HCT116 (cell line): ENCODE results near the gene FA2H. TPM values are rescaled to one million over a fixed set of nuclear protein-coding genes. Genes with fewer than 3 reads are reported as not detected.

ENCODE experiments used
- ATAC-seq: fragments of 200-7000 bp; cut with Tn5 transposase; 2 replicates; pipeline ENCODE4 v1.9.1; 2020; ENCODE audit warnings: mild to moderate bottlenecking, moderate library complexity
- BruUV-seq: library from RNA; stranded (reverse); fragments of 400-500 nt; replicated peaks from 2 replicates; lab custom pipeline; 2021; lab: Mats Ljungman, UMichigan
- CTCF ChIA-PET: fragments of 300-600 bp; sonication (Branson Sonifier 250); formaldehyde crosslinking; loops from one replicate; lab custom pipeline; 2021; ENCODE audit warnings: antibody characterized with exemption; lab: Charles Lee
- POLR2A ChIA-PET: fragments of 300-600, 350-600 bp; sonication (Branson Sonifier 250); formaldehyde crosslinking; loops from one replicate; lab custom pipeline; 2021; ENCODE audit warnings: antibody characterized with exemption; lab: Charles Lee
- RAD21 ChIA-PET, 2 experiments: fragments of 300-600 bp; sonication (Branson Sonifier 250); formaldehyde crosslinking; loops; one replicate each; lab custom pipeline; 2023; ENCODE audit warnings: low total read pairs in 2 of 2; ENCODE audit not compliant: uncharacterized antibody in 2 of 2, unreplicated experiment in 2 of 2, low non-redundant PET in 1 of 2; lab: Charles Lee
- DNase-seq: peaks from one replicate; pipeline ENCODE4 v3.0.0-alpha.2; 2010; ENCODE audit warnings: low read depth, low spot score
- H2AFZ ChIP-seq: fragments of 200-600 bp; shearing (Covaris generic), sonication (generic); 2 replicates; pipeline ENCODE4 v1.6.1; 2017; ENCODE audit warnings: low read depth, mixed run types, mixed read lengths, antibody characterized with exemption, low read length; ENCODE audit not compliant: poor library complexity, severe bottlenecking
- H3K27ac ChIP-seq: 2 replicates; pipeline ENCODE4 v1.5.1; 2012; ENCODE audit warnings: low read depth, low read length
- H3K27me3 ChIP-seq: fragments of 200-600 bp; sonication (generic); 2 replicates; pipeline ENCODE4 v1.6.1; 2016; ENCODE audit warnings: mixed run types, low read length, mixed read lengths; ENCODE audit not compliant: insufficient read depth
- H3K36me3 ChIP-seq, 2 experiments: fragments of 200-500 bp in 1 of 2; fragments of 200-600 bp in 1 of 2; sonication (Bioruptor generic) in 1 of 2; sonication (generic) in 1 of 2; 2 replicates each; pipeline versions ENCODE4 v1.5.1 to v1.6.1; 2014 to 2016; ENCODE audit warnings: low read length in 2 of 2, inconsistent platforms in 1 of 2, mixed read lengths in 1 of 2, mixed run types in 1 of 2; ENCODE audit not compliant: insufficient read depth in 2 of 2, control insufficient read depth in 1 of 2
- H3K4me1 ChIP-seq, 2 experiments: fragments of 200-600 bp in 1 of 2; sonication (generic) in 1 of 2; 2 replicates each; pipeline versions ENCODE4 v1.5.1 to v1.6.1; 2012 to 2017; ENCODE audit warnings: low read length in 2 of 2, inconsistent platforms in 1 of 2, mild to moderate bottlenecking in 1 of 2, mixed read lengths in 1 of 2, mixed run types in 1 of 2, moderate library complexity in 1 of 2; ENCODE audit not compliant: insufficient read depth in 2 of 2, control insufficient read depth in 1 of 2
- H3K4me2 ChIP-seq: fragments of 200-600 bp; sonication (generic); 2 replicates; pipeline ENCODE4 v1.6.1; 2017; ENCODE audit warnings: mixed run types, low read length, mixed read lengths
- H3K4me3 ChIP-seq, 2 experiments: fragments of 200-600 bp in 1 of 2; sonication (generic) in 1 of 2; replicated peaks in 1 of 2; 2 replicates each; pipeline ENCODE4 v1.5.1; 2011 to 2016; ENCODE audit warnings: low read length in 2 of 2, control low read depth in 1 of 2, low read depth in 1 of 2, mild to moderate bottlenecking in 1 of 2, mixed read lengths in 1 of 2, mixed run types in 1 of 2
- H3K79me2 ChIP-seq: fragments of 200-600 bp; sonication (generic); 2 replicates; pipeline ENCODE4 v1.6.1; 2017; ENCODE audit warnings: mild to moderate bottlenecking, mixed run types, low read length, moderate library complexity, mixed read lengths; ENCODE audit not compliant: insufficient read depth
- H3K9ac ChIP-seq: fragments of 200-600 bp; sonication (generic); 2 replicates; pipeline ENCODE4 v1.6.1; 2016; ENCODE audit warnings: low read length, mixed read lengths
- H3K9me2 ChIP-seq: fragments of 200-600 bp; sonication (generic), shearing (Covaris generic); 2 replicates; pipeline ENCODE4 v1.6.1; 2017; ENCODE audit warnings: mixed run types, mild to moderate bottlenecking, moderate library complexity; ENCODE audit not compliant: insufficient read depth
- H3K9me3 ChIP-seq, 2 experiments: fragments of 200-500 bp in 1 of 2; fragments of 200-600 bp in 1 of 2; sonication (Bioruptor generic) in 1 of 2; sonication (generic) in 1 of 2; 2 replicates each; pipeline ENCODE4 v1.6.1; 2014 to 2017; ENCODE audit warnings: low read length in 2 of 2, mixed read lengths in 2 of 2, inconsistent platforms in 1 of 2, low read depth in 1 of 2, mild to moderate bottlenecking in 1 of 2, mixed run types in 1 of 2, moderate library complexity in 1 of 2; ENCODE audit not compliant: control insufficient read depth in 1 of 2, insufficient read depth in 1 of 2
- H4K20me1 ChIP-seq: fragments of 200-600 bp; sonication (generic), shearing (Covaris generic); 2 replicates; pipeline ENCODE4 v1.6.1; 2017; ENCODE audit warnings: mixed run types, mild to moderate bottlenecking, moderate library complexity; ENCODE audit not compliant: insufficient read depth
- ATF3 ChIP-seq: IDR thresholded peaks from 2 replicates; pipeline ENCODE4 v1.6.1; 2012
- CEBPB ChIP-seq: IDR thresholded peaks from 2 replicates; pipeline ENCODE4 v1.6.1; 2012; ENCODE audit warnings: low read depth
- CTCF ChIP-seq, 3 experiments: fragments of 200-600 bp in 1 of 3; sonication (generic) in 1 of 3; IDR thresholded peaks in 2 of 3; conservative IDR thresholded peaks in 1 of 3; 2 replicates each; pipeline ENCODE4 v1.5.1; 2012 to 2017; ENCODE audit warnings: low read depth in 2 of 3, low read length in 2 of 3, antibody characterized with exemption in 1 of 3, borderline replicate concordance in 1 of 3, control low read depth in 1 of 3, mild to moderate bottlenecking in 1 of 3, mixed read lengths in 1 of 3, mixed run types in 1 of 3, moderate library complexity in 1 of 3; ENCODE audit not compliant: insufficient read depth in 1 of 3
- EGR1 ChIP-seq: IDR thresholded peaks from 2 replicates; pipeline ENCODE4 v1.6.1; 2012; ENCODE audit warnings: low read depth
- EZH2 ChIP-seq: fragments of 200-600 bp; sonication (generic); IDR thresholded peaks from 2 replicates; pipeline ENCODE4 v1.6.1; 2017; ENCODE audit warnings: antibody characterized with exemption, mixed run types
- EZH2phosphoT487 ChIP-seq: fragments of 200-600 bp; IDR thresholded peaks from 2 replicates; pipeline ENCODE4 v1.6.1; 2018; ENCODE audit warnings: antibody characterized with exemption, borderline replicate concordance
- FOSL1 ChIP-seq: IDR thresholded peaks from 2 replicates; pipeline ENCODE4 v1.6.1; 2012; ENCODE audit warnings: low read depth
- JUND ChIP-seq: IDR thresholded peaks from 2 replicates; pipeline ENCODE4 v1.6.1; 2012
- MAX ChIP-seq: IDR thresholded peaks from 2 replicates; pipeline ENCODE4 v1.6.1; 2012
- RAD21 ChIP-seq: IDR thresholded peaks from 2 replicates; pipeline ENCODE4 v1.6.1; 2012; ENCODE audit warnings: low read depth, mild to moderate bottlenecking
- SIN3A ChIP-seq: IDR thresholded peaks from 2 replicates; pipeline ENCODE4 v1.6.1; 2012; ENCODE audit warnings: low read depth
- SP1 ChIP-seq: IDR thresholded peaks from 2 replicates; pipeline ENCODE4 v1.6.1; 2012; ENCODE audit warnings: low read depth
- TCF7L2 ChIP-seq: IDR thresholded peaks from 2 replicates; pipeline ENCODE4 v1.7.0; 2011; ENCODE audit warnings: borderline replicate concordance, inconsistent platforms; ENCODE audit not compliant: insufficient read depth, insufficient read length; ENCODE audit errors: extremely low read depth
- YY1 ChIP-seq: IDR thresholded peaks from 2 replicates; pipeline ENCODE4 v1.6.1; 2011; ENCODE audit warnings: low read length, low read depth, moderate library complexity, mild to moderate bottlenecking; ENCODE audit not compliant: insufficient replicate concordance; ENCODE audit errors: extremely low read depth
- ZBTB33 ChIP-seq: IDR thresholded peaks from 2 replicates; pipeline ENCODE4 v1.6.1; 2011; ENCODE audit warnings: mild to moderate bottlenecking, low read length, moderate library complexity; ENCODE audit not compliant: insufficient replicate concordance; ENCODE audit errors: extremely low read depth
- ZFX ChIP-seq: fragments of 450-650 bp; IDR thresholded peaks from 2 replicates; pipeline ENCODE4 v1.6.1; 2017
- ZNF274 ChIP-seq: fragments of 200-500 bp; sonication (Bioruptor generic); IDR thresholded peaks from 2 replicates; pipeline ENCODE4 v1.6.1; 2014; ENCODE audit warnings: mild to moderate bottlenecking, low read depth, low read length, inconsistent platforms
- intact Hi-C: fragments of 100-400 bp; cut with micrococcal nuclease; formaldehyde crosslinking; loops from 2 replicates; pipeline ENCODE4 v1.10.0; 2022
- total RNA-seq: library from RNA; stranded (reverse); gene quantifications from one replicate; pipeline ENCODE4 v1.2.1, GENCODE V29; 2021; ENCODE audit not compliant: unreplicated experiment
- TF ChIP-seq, protein P1 (sequence below): IDR thresholded peaks from 2 replicates; pipeline ENCODE4 v1.6.1; 2012; ENCODE audit warnings: low read depth

Gene FA2H
- total RNA-seq, 1 experiment from 2014 or later, result 11.1 TPM

DNA sequence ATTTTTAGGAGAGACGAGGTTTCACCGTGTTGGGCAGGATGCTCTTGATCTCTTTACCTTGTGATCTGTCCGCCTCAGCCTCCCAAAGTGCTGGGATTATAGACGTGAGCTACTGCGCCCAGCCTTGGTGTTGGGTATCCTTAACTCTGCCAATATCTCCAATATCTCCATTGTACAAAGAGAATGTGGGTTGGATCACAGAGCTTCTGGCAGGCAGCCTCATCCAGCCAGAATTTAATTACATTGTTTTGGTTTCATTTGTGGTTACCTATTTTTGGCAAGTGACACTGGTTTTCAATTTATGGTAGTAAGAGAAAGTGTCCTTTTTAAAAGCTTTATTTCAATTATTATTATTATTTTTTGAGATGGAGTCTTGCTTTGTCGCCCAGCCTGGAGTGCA, 93.9 kb downstream of the FA2H start:
- H3K4me2 ChIP-seq, result no peak overlapping the region
- ChIA-PET POLR2A (no interaction called here), CTCF (no interaction called here)

More for the DNA sequence above, 93.9 kb downstream of the FA2H start:
- DNase-seq, result no peak
- no peak for ATAC-seq
- Histone ChIP-seq H3K9me2 (no peaks in the 10 kb centered on the region), H3K4me3 (no peak overlapping the region), H3K27ac (no peak overlapping the region), H3K27me3 (no peaks in the 10 kb centered on the region), H2AFZ (no peak overlapping the region), H3K9me3 (no peaks in the 10 kb centered on the region), H4K20me1 (no peaks in the 10 kb centered on the region), H3K4me1 (no peaks in the 10 kb centered on the region), H3K9ac (no peak overlapping the region), H3K79me2 (no peaks in the 10 kb centered on the region), H3K36me3 (no peaks in the 10 kb centered on the region)
- no TSS peak for BruUV-seq
- TF ChIP-seq, protein P1, sequence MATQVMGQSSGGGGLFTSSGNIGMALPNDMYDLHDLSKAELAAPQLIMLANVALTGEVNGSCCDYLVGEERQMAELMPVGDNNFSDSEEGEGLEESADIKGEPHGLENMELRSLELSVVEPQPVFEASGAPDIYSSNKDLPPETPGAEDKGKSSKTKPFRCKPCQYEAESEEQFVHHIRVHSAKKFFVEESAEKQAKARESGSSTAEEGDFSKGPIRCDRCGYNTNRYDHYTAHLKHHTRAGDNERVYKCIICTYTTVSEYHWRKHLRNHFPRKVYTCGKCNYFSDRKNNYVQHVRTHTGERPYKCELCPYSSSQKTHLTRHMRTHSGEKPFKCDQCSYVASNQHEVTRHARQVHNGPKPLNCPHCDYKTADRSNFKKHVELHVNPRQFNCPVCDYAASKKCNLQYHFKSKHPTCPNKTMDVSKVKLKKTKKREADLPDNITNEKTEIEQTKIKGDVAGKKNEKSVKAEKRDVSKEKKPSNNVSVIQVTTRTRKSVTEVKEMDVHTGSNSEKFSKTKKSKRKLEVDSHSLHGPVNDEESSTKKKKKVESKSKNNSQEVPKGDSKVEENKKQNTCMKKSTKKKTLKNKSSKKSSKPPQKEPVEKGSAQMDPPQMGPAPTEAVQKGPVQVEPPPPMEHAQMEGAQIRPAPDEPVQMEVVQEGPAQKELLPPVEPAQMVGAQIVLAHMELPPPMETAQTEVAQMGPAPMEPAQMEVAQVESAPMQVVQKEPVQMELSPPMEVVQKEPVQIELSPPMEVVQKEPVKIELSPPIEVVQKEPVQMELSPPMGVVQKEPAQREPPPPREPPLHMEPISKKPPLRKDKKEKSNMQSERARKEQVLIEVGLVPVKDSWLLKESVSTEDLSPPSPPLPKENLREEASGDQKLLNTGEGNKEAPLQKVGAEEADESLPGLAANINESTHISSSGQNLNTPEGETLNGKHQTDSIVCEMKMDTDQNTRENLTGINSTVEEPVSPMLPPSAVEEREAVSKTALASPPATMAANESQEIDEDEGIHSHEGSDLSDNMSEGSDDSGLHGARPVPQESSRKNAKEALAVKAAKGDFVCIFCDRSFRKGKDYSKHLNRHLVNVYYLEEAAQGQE, result no peak
- TF ChIP-seq SIN3A (no peak), EGR1 (no peak), MAX (no peak), ZFX (no peak), FOSL1 (no peak), JUND (no peak), ZBTB33 (no peak), SP1 (no peak), RAD21 (no peak), TCF7L2 (no peak), ZNF274 (no peak), EZH2phosphoT487 (no peak), EZH2 (no peak), CTCF (IDR thresholded peaks at IDR 0.05 in 2 of 3, conservative IDR thresholded peaks at IDR 0.05 in 1 of 3; ENCODE audit: borderline replicate concordance in 1 of 3, insufficient read depth in 1 of 3, low read depth in 2 of 3, low read length in 2 of 3) (no peak), ATF3 (no peak), YY1 (no peak), CEBPB (no peak)
- RAD21 ChIA-PET, result no interaction called here
- intact Hi-C loops, result no loop called here
